GM12878 (cell line): ENCODE measurements around the gene TBC1D30. TPM values are rescaled to one million over a fixed set of nuclear protein-coding genes. Genes with fewer than 3 reads are reported as not detected.

Experiments used
- ATAC-seq: fragments of 200-7000 bp; cut with Tn5 transposase; 3 replicates; pipeline ENCODE4 v1.9.1; 2020; ENCODE audit warnings: mild to moderate bottlenecking, moderate library complexity
- BruUV-seq: library from RNA; stranded (reverse); fragments of 400-500 nt; replicated peaks from 2 replicates; lab custom pipeline; 2021; lab: Mats Ljungman, UMichigan
- CTCF ChIA-PET: fragments of 300-600 bp; sonication (Branson Sonifier 250); formaldehyde crosslinking; extraction: SDS; loops from one replicate; lab custom pipeline; 2021; ENCODE audit warnings: inconsistent platforms; lab: Yijun Ruan, JAX
- POLR2A ChIA-PET: fragments of 350-600 bp; formaldehyde crosslinking; extraction: SDS; loops from one replicate; lab custom pipeline; 2021; ENCODE audit warnings: inconsistent platforms; lab: Charles Lee
- RAD21 ChIA-PET: fragments of 300-600 bp; sonication (Branson Sonifier 250); formaldehyde crosslinking; loops from one replicate; lab custom pipeline; 2023; ENCODE audit warnings: antibody characterized with exemption; ENCODE audit not compliant: unreplicated experiment; lab: Charles Lee
- SMC1A ChIA-PET: fragments of 300-600 bp; sonication (Branson Sonifier 250); formaldehyde crosslinking; loops from one replicate; lab custom pipeline; 2023; ENCODE audit not compliant: unreplicated experiment, uncharacterized antibody; lab: Charles Lee
- DNase-seq: peaks from one replicate; pipeline ENCODE4 v3.0.0-alpha.2; 2011; ENCODE audit warnings: low read depth, low spot score
- FAIRE-seq: peaks from 3 replicates; lab custom pipeline; 2011; peaks lifted over from hg19 to GRCh38; lab: Jason Lieb, UNC
- H2AFZ ChIP-seq: 2 replicates; pipeline ENCODE4 v1.6.0; 2011; ENCODE audit warnings: low read depth, low read length, control low read depth; ENCODE audit not compliant: control insufficient read depth
- H3K27ac ChIP-seq: 2 replicates; pipeline ENCODE4 v1.5.1; 2011; ENCODE audit warnings: control low read depth; ENCODE audit not compliant: control insufficient read depth, insufficient read depth
- H3K27me3 ChIP-seq, 2 experiments: replicated peaks in 1 of 2; 2 replicates each; pipeline versions ENCODE4 v1.6.0 to v1.6.1; 2011; ENCODE audit warnings: low read length in 1 of 2; ENCODE audit not compliant: control insufficient read depth in 2 of 2, insufficient read depth in 2 of 2
- H3K36me3 ChIP-seq, 2 experiments: 2 replicates each; pipeline ENCODE4 v1.5.1; 2011; ENCODE audit warnings: low read length in 1 of 2; ENCODE audit not compliant: control insufficient read depth in 2 of 2, insufficient read depth in 2 of 2
- H3K4me1 ChIP-seq: 2 replicates; pipeline ENCODE4 v1.6.1; 2011; ENCODE audit warnings: mild to moderate bottlenecking, low read length, moderate library complexity, mixed read lengths; ENCODE audit not compliant: control insufficient read depth, insufficient read depth
- H3K4me2 ChIP-seq: 2 replicates; pipeline ENCODE4 v1.6.0; 2011; ENCODE audit warnings: control low read depth; ENCODE audit not compliant: control insufficient read depth, insufficient read depth
- H3K4me3 ChIP-seq: fragments of 200-600 bp; sonication (generic); 2 replicates; pipeline ENCODE4 v1.5.1; 2016
- H3K79me2 ChIP-seq: 2 replicates; pipeline ENCODE4 v1.6.0; 2011; ENCODE audit warnings: low read length; ENCODE audit not compliant: control insufficient read depth, insufficient read depth
- H3K9ac ChIP-seq: 2 replicates; pipeline ENCODE4 v1.8.0; 2011; ENCODE audit warnings: low read length, control low read depth, mixed read lengths; ENCODE audit not compliant: control insufficient read depth, insufficient read depth
- H3K9me3 ChIP-seq: replicated peaks from 3 replicates; pipeline ENCODE4 v1.5.1; 2011; ENCODE audit warnings: mild to moderate bottlenecking, low read length; ENCODE audit not compliant: control insufficient read depth, insufficient read depth
- H4K20me1 ChIP-seq: 2 replicates; pipeline ENCODE4 v1.6.0; 2011; ENCODE audit not compliant: control insufficient read depth, insufficient read depth
- PKNOX1 ChIP-seq: fragments of 450-650 bp; IDR thresholded peaks from 2 replicates; pipeline ENCODE4 v1.6.1; 2016; ENCODE audit warnings: mild to moderate bottlenecking
- REST ChIP-seq: IDR thresholded peaks from 2 replicates; pipeline ENCODE4 v1.6.1; 2012; ENCODE audit warnings: mild to moderate bottlenecking, low read depth, low read length
- USF2 ChIP-seq: IDR thresholded peaks from 2 replicates; pipeline ENCODE4 v1.6.1; 2011; ENCODE audit warnings: low read depth, low read length, improper control_type of control experiment, borderline replicate concordance
- WGBS: methylation state at CpG from one replicate; pipeline ENCODE4 v1.1.6; 2016; ENCODE audit warnings: low lambda C conversion rate; ENCODE audit not compliant: insufficient replicate concordance, insufficient coverage; ENCODE audit errors: missing lambda C conversion rate; 5-methylcytosine and 5-hydroxymethylcytosine counted together
- in situ Hi-C: fragments of 300-500 bp; cut with MboI; formaldehyde crosslinking; loops from 9 replicates; pipeline ENCODE4 v1.14.3; 2018; ENCODE audit warnings: mixed read lengths
- intact Hi-C: fragments of 100-400 bp; cut with micrococcal nuclease; formaldehyde crosslinking; loops from one replicate; pipeline ENCODE4 v1.14.2; 2022; ENCODE audit not compliant: unreplicated experiment
- polyA plus RNA-seq, 11 experiments: library from polyadenylated mRNA; depleted of rRNA in 4 of 11; unstranded in 6 of 11; stranded (reverse) in 5 of 11; fragments of >200 nt; fragmentation: Nextera tagmentation in 4 of 11; fragmentation: Illumina TruSeq in 1 of 11; extraction: Ambion mirVana in 4 of 11; extraction: Trizol in 1 of 11; gene quantifications; 1 replicate in 1 of 11; 2 replicates in 10 of 11; pipeline versions ENCODE4 v1.2.1 to v1.2.3, GENCODE V29; 2011 to 2016; ENCODE audit warnings: inconsistent platforms in 2 of 11, missing spikeins in 2 of 11, low read depth in 1 of 11
- total RNA-seq, 4 experiments: library from RNA; depleted of rRNA in 3 of 4; stranded (reverse); fragments of >200 nt in 3 of 4; fragmentation: Illumina TruSeq in 1 of 4; extraction: Trizol in 1 of 4; gene quantifications; 2 replicates each; pipeline versions ENCODE4 v1.2.1 to v1.2.3, GENCODE V29; 2013 to 2021

TBC1D30 gene
- total and polyA plus RNA-seq, 10 of the 15 experiments (the other 5 are each of a cell fraction or from before 2014, with no cell fraction given): 1.2 to 23.3 (median 11.1) TPM

GRCh38 chr12:64828713-64829112 is 4.3 kb downstream of the TBC1D30 start:
- intact Hi-C loops (loop anchor here (5.0 kb wide), 1 partner anchor 34 kb away; no protein-coding TSS in a partner anchor), in situ Hi-C loops (no loop called here)
- H2AFZ ChIP-seq: no peak overlapping the region
- SMC1A ChIA-PET: no interaction called here
- H3K79me2 ChIP-seq: peaks cover 38% of the 10 kb centered on the region
- WGBS: 30% methylated on average over 5 of the region's 6 CpGs
- POLR2A ChIA-PET: interaction anchor here (1.6 kb wide), 1 partner anchor 30 kb away, joined by 3 read pairs; no protein-coding TSS in a partner anchor
- H3K4me2 ChIP-seq: no peak overlapping the region
- H3K36me3 ChIP-seq: peaks cover 0 to 15% of the 10 kb centered on the region in 2 experiments; a peak in 1 of 4 replicates
- RAD21 ChIA-PET: interaction anchor here (0.5 kb wide), 1 partner anchor 159 kb away, joined by 4 read pairs; no protein-coding TSS in a partner anchor
- no peak for DNase-seq
- CTCF ChIA-PET: interaction anchor here (0.9 to 1.1 kb wide), 2 partner anchors 27 to 32 kb away, joined by 3 to 4 read pairs; no protein-coding TSS in a partner anchor
- no TSS peak for BruUV-seq
- no peak overlapping the region for H3K9ac ChIP-seq
- ATAC-seq: no peak
- peak overlapping the region; percentile 94; the same call in 1 of the 2 replicates for H3K4me3 ChIP-seq
- peaks cover 5% of the 10 kb centered on the region for H3K9me3 ChIP-seq
- FAIRE-seq: no peak
- TF ChIP-seq USF2: no peak
- TF ChIP-seq REST: no peak
- TF ChIP-seq PKNOX1: no peak
- H3K27me3 ChIP-seq: peaks cover 0 to 2% of the 10 kb centered on the region in 2 experiments; a peak in 2 of 4 replicates
- H3K4me1 ChIP-seq: no peaks in the 10 kb centered on the region; the same call in 1 of the 2 replicates
- no peak overlapping the region for H3K27ac ChIP-seq
- H4K20me1 ChIP-seq: no peaks in the 10 kb centered on the region
